COR-L47 (cell line): ENCODE measurements around the gene VSIG2.

Source experiments
- DNase-seq: peaks from one replicate; lab custom pipeline; 2025; lab: John Stamatoyannopoulos, UW

The VSIG2 gene

GRCh38 chr11:124748481-124749343 lies 3.3 kb downstream of the VSIG2 start:
- DNase-seq = no peak

GRCh38 chr11:124748100-124748418 lies 4.0 kb downstream of the VSIG2 start:
- DNase-seq = no peak

- no peak for DNase-seq
These were observed 4.5 kb downstream of the VSIG2 start for GRCh38 chr11:124747406-124748099.

- DNase-seq = no peak
These were observed 5.3 kb downstream of the VSIG2 start for GRCh38 chr11:124746621-124747243.

GRCh38 chr11:124745835-124746620 lies 6.0 kb downstream of the VSIG2 start:
- no peak for DNase-seq

- DNase-seq = no peak
These were observed 6.7 kb downstream of the VSIG2 start for GRCh38 chr11:124745270-124745834.

GRCh38 chr11:124743050-124743449 lies 9.0 kb downstream of the VSIG2 start:
- no peak for DNase-seq

GRCh38 chr11:124742555-124742954 lies 9.5 kb downstream of the VSIG2 start:
- DNase-seq = no peak

- DNase-seq = no peak
These were observed 11.7 kb downstream of the VSIG2 start for GRCh38 chr11:124740277-124740882.

- peak; percentile 87 for DNase-seq
These were observed 12.4 kb downstream of the VSIG2 start, which contains the start of gene NRGN for GRCh38 chr11:124739479-124740276. Gene NRGN, plus strand, starts transcription at chr11:124739942. Its CDS starts 143 bp downstream, at chr11:124740085.

GRCh38 chr11:124738713-124739478 lies 13.2 kb downstream of the VSIG2 start:
- DNase-seq = no peak

- no peak for DNase-seq
These were observed 14.3 kb downstream of the VSIG2 start for GRCh38 chr11:124737638-124738305.

- DNase-seq = no peak
These were observed 15.3 kb downstream of the VSIG2 start for GRCh38 chr11:124736736-124737135.

GRCh38 chr11:124732230-124732629 lies 19.8 kb downstream of the VSIG2 start:
- no peak for DNase-seq

- DNase-seq = no peak
These were observed 22.5 kb downstream of the VSIG2 start for GRCh38 chr11:124729571-124729970.

GRCh38 chr11:124728134-124728533 lies 23.9 kb downstream of the VSIG2 start:
- DNase-seq = no peak

- no peak for DNase-seq
These were observed 24.6 kb downstream of the VSIG2 start for GRCh38 chr11:124727474-124727873.

GRCh38 chr11:124725719-124726105 lies 26.3 kb downstream of the VSIG2 start:
- DNase-seq = no peak
